ENCODE results near the gene KCNK17.

Gene KCNK17

GRCh38 chr6:39266375-39266774 is 47.8 kb downstream of the KCNK17 start:
- no peak for DNase-seq

GRCh38 chr6:39263303-39264037 is 50.7 kb downstream of the KCNK17 start:
- DNase-seq: peak; percentile 8

- DNase-seq: no peak
These were observed 52.5 kb downstream of the KCNK17 start for GRCh38 chr6:39261751-39262150.

- no peak for DNase-seq
These were observed 53.3 kb downstream of the KCNK17 start for GRCh38 chr6:39260953-39261352.

- DNase-seq: no peak
These were observed 53.8 kb downstream of the KCNK17 start for GRCh38 chr6:39260456-39260855.

- DNase-seq: no peak
These were observed 57.8 kb downstream of the KCNK17 start for GRCh38 chr6:39256294-39256940.

GRCh38 chr6:39254999-39255535 is 59.2 kb downstream of the KCNK17 start:
- DNase-seq: no peak

GRCh38 chr6:39251406-39251805 is 62.8 kb downstream of the KCNK17 start:
- DNase-seq: no peak

GRCh38 chr6:39250507-39250906 is 63.7 kb downstream of the KCNK17 start:
- DNase-seq: no peak

- DNase-seq: no peak
These were observed 64.9 kb downstream of the KCNK17 start for GRCh38 chr6:39249278-39249677.
